Brain microvascular endothelial cell (primary cell): ENCODE measurements around the gene DNMT3A.

Source experiments
- DNase-seq: peaks from one replicate; pipeline ENCODE4 v3.0.0-alpha.2; 2020
- H3K27ac ChIP-seq: fragments of 250-450 bp; sonication (Bioruptor Pico); 2 replicates; pipeline ENCODE4 v1.5.1; 2020; ENCODE audit warnings: mild to moderate bottlenecking, moderate library complexity
- H3K27me3 ChIP-seq: fragments of 250-450 bp; sonication (Bioruptor Pico); replicated peaks from 2 replicates; pipeline ENCODE4 v1.5.1; 2020; ENCODE audit warnings: mild to moderate bottlenecking
- H3K36me3 ChIP-seq: fragments of 250-450 bp; sonication (Bioruptor Pico); replicated peaks from 2 replicates; pipeline ENCODE4 v1.5.1; 2020; ENCODE audit warnings: mild to moderate bottlenecking
- H3K4me3 ChIP-seq: 2 replicates; pipeline ENCODE4 v1.5.1; 2011; ENCODE audit warnings: low read depth, mild to moderate bottlenecking, control low read depth, low read length, moderate library complexity
- CTCF ChIP-seq: IDR thresholded peaks from 2 replicates; pipeline ENCODE4 v1.5.1; 2011; ENCODE audit warnings: low read depth, mild to moderate bottlenecking, moderate library complexity, low read length, control low read depth, inconsistent platforms; ENCODE audit errors: missing control alignments
- in situ Hi-C: cut with HindIII; loops from 2 replicates; pipeline ENCODE4 v1.10.0; 2017; ENCODE audit warnings: low sequenced_read_pairs, low pct_ligation_motif_present

Gene DNMT3A

GRCh38 chr2:25369876-25370275, 28.2 kb upstream of the DNMT3A start:
- no peak overlapping the region for H3K27ac ChIP-seq
- TF ChIP-seq CTCF: no peak
- DNase-seq: no peak
- H3K27me3 ChIP-seq: no peaks in the 10 kb centered on the region
- in situ Hi-C loops: no loop called here
- H3K4me3 ChIP-seq: no peak overlapping the region
- no peaks in the 10 kb centered on the region for H3K36me3 ChIP-seq

- no peak overlapping the region for H3K4me3 ChIP-seq
- no peaks in the 10 kb centered on the region for H3K36me3 ChIP-seq
- H3K27ac ChIP-seq: no peak overlapping the region
- TF ChIP-seq CTCF: no peak
- in situ Hi-C loops: no loop called here
- no peaks in the 10 kb centered on the region for H3K27me3 ChIP-seq
- DNase-seq: no peak
These were observed 27.7 kb upstream of the DNMT3A start for GRCh38 chr2:25369439-25369838.

GRCh38 chr2:25368660-25369059, 26.9 kb upstream of the DNMT3A start:
- no peak for DNase-seq
- in situ Hi-C loops: no loop called here

GRCh38 chr2:25367296-25367695, 25.6 kb upstream of the DNMT3A start:
- DNase-seq: no peak
- in situ Hi-C loops: no loop called here
- H3K27me3 ChIP-seq: no peaks in the 10 kb centered on the region
- H3K27ac ChIP-seq: no peak overlapping the region
- TF ChIP-seq CTCF: no peak
- no peak overlapping the region for H3K4me3 ChIP-seq
- no peaks in the 10 kb centered on the region for H3K36me3 ChIP-seq

More at GRCh38 chr2:25368660-25369059, 26.9 kb upstream of the DNMT3A start:
- TF ChIP-seq CTCF: no peak
- H3K27ac ChIP-seq: no peak overlapping the region
- no peaks in the 10 kb centered on the region for H3K36me3 ChIP-seq
- no peaks in the 10 kb centered on the region for H3K27me3 ChIP-seq
- no peak overlapping the region for H3K4me3 ChIP-seq

- no peak for DNase-seq
- TF ChIP-seq CTCF: no peak
- H3K4me3 ChIP-seq: no peak overlapping the region
These were observed 24.9 kb upstream of the DNMT3A start for GRCh38 chr2:25366629-25367028.

GRCh38 chr2:25365241-25365640, 23.5 kb upstream of the DNMT3A start:
- in situ Hi-C loops: no loop called here
- DNase-seq: no peak
- no peak overlapping the region for H3K4me3 ChIP-seq
- TF ChIP-seq CTCF: no peak
- no peaks in the 10 kb centered on the region for H3K27me3 ChIP-seq
- H3K36me3 ChIP-seq: no peaks in the 10 kb centered on the region
- no peak overlapping the region for H3K27ac ChIP-seq

More at GRCh38 chr2:25366629-25367028, 24.9 kb upstream of the DNMT3A start:
- no peak overlapping the region for H3K27ac ChIP-seq
- no peaks in the 10 kb centered on the region for H3K36me3 ChIP-seq
- in situ Hi-C loops: no loop called here
- H3K27me3 ChIP-seq: no peaks in the 10 kb centered on the region
